B cell (primary cell): ENCODE measurements around the gene SNRNP70. TPM values are rescaled to one million over a fixed set of nuclear protein-coding genes. Genes with fewer than 3 reads are reported as not detected.
A peak's percentile ranks its signal among the peaks of the same experiment; 100 is the strongest.

ENCODE experiments used
- ATAC-seq: fragments of 200-7000 bp; cut with Tn5 transposase; one replicate; pipeline ENCODE4 v1.10.0; 2021; ENCODE audit warnings: low read depth, mild to moderate bottlenecking, moderate number of reproducible peaks, moderate library complexity
- CTCF ChIA-PET: fragments of 350-600 bp; sonication (Branson Sonifier 250); formaldehyde crosslinking; loops from one replicate; lab custom pipeline; 2021; ENCODE audit warnings: antibody characterized with exemption, inconsistent platforms; lab: Charles Lee
- POLR2A ChIA-PET: fragments of 350-600 bp; sonication (Branson Sonifier 250); formaldehyde crosslinking; loops from one replicate; lab custom pipeline; 2021; ENCODE audit warnings: antibody characterized with exemption; lab: Charles Lee
- DNase-seq: peaks from one replicate; pipeline ENCODE4 v3.0.0; 2013
- H2AFZ ChIP-seq: 2 replicates; pipeline ENCODE4 v1.6.1; 2012; ENCODE audit warnings: mild to moderate bottlenecking, low read depth, low read length; ENCODE audit not compliant: insufficient read depth, poor library complexity, severe bottlenecking
- H3K27ac ChIP-seq, 2 donors: 1 replicate in 1 of 2; 2 replicates in 1 of 2; pipeline ENCODE4 v1.5.1; 2012 to 2013; ENCODE audit warnings: low read length in 2 of 2, mild to moderate bottlenecking in 2 of 2, moderate library complexity in 1 of 2
- H3K27me3 ChIP-seq, 4 experiments: fragments of 200-600 bp in 1 of 4; sonication (generic) in 1 of 4; replicated peaks in 1 of 4; 1 replicate in 2 of 4; 2 replicates in 2 of 4; pipeline versions ENCODE4 v1.6.1 to v1.7.0; 2013 to 2016; ENCODE audit warnings: low read length in 3 of 4, mild to moderate bottlenecking in 2 of 4, mixed read lengths in 1 of 4, moderate library complexity in 1 of 4; ENCODE audit not compliant: insufficient read depth in 4 of 4, control insufficient read depth in 3 of 4; ENCODE audit errors: control extremely low read depth in 1 of 4
- H3K36me3 ChIP-seq, 2 experiments: replicated peaks in 1 of 2; 1 replicate in 1 of 2; 2 replicates in 1 of 2; pipeline versions ENCODE4 v1.6.1 to v1.7.1; 2013; ENCODE audit warnings: low read length in 1 of 2; ENCODE audit not compliant: insufficient read depth in 2 of 2, control insufficient read depth in 1 of 2; ENCODE audit errors: control extremely low read depth in 1 of 2, extremely low read depth in 1 of 2
- H3K4me1 ChIP-seq, 2 donors: fragments of 200-600 bp in 1 of 2; sonication (generic) in 1 of 2; 1 replicate in 1 of 2; 2 replicates in 1 of 2; pipeline versions ENCODE4 v1.5.1 to v1.6.1; 2013 to 2017; ENCODE audit warnings: low read length in 2 of 2; ENCODE audit not compliant: control insufficient read depth in 2 of 2, insufficient read depth in 2 of 2
- H3K4me2 ChIP-seq: replicated peaks from 2 replicates; pipeline ENCODE3; 2012; ENCODE audit warnings: mild to moderate bottlenecking, low read depth, low read length; ENCODE audit not compliant: poor library complexity, severe bottlenecking
- H3K4me3 ChIP-seq, 5 experiments: fragments of 200-600 bp in 1 of 5; sonication (generic) in 1 of 5; 1 replicate in 3 of 5; 2 replicates in 2 of 5; pipeline versions ENCODE4 v1.5.1 to v1.7.0; 2011 to 2016; ENCODE audit warnings: low read length in 4 of 5, mild to moderate bottlenecking in 4 of 5, low read depth in 2 of 5, control low read depth in 1 of 5, moderate library complexity in 1 of 5; ENCODE audit not compliant: insufficient read depth in 1 of 5; ENCODE audit errors: control extremely low read depth in 1 of 5, extremely low read depth in 1 of 5
- H3K79me2 ChIP-seq: fragments of 200-600 bp; sonication (generic); one replicate; pipeline ENCODE4 v1.6.0; 2016; ENCODE audit warnings: low read length; ENCODE audit not compliant: control insufficient read depth, insufficient read depth
- H3K9ac ChIP-seq: fragments of 200-600 bp; sonication (generic); 2 replicates; pipeline ENCODE4 v1.6.1; 2017; ENCODE audit warnings: mild to moderate bottlenecking, low read length, moderate library complexity
- H3K9me3 ChIP-seq, 3 donors: one replicate each; pipeline versions ENCODE4 v1.6.1 to v1.7.1; 2013; ENCODE audit warnings: low read length in 2 of 3; ENCODE audit not compliant: control insufficient read depth in 2 of 3, insufficient read depth in 1 of 3; ENCODE audit errors: control extremely low read depth in 1 of 3
- H4K20me1 ChIP-seq: 2 replicates; pipeline ENCODE4 v1.6.0; 2012; ENCODE audit warnings: mild to moderate bottlenecking, low read length; ENCODE audit not compliant: insufficient read depth, control insufficient read depth, poor library complexity, severe bottlenecking
- H3K27ac Mint-ChIP-seq: one replicate; pipeline ENCODE4 v1.8.0; 2021; ENCODE audit warnings: mixed read lengths
- H3K27me3 Mint-ChIP-seq: one replicate; pipeline ENCODE4 v1.8.0; 2021; ENCODE audit warnings: mixed read lengths
- H3K4me1 Mint-ChIP-seq: one replicate; pipeline ENCODE4 v1.8.0; 2021; ENCODE audit warnings: mixed read lengths
- H3K4me3 Mint-ChIP-seq: one replicate; pipeline ENCODE4 v1.8.0; 2021; ENCODE audit warnings: mixed read lengths
- H3K9me3 Mint-ChIP-seq: one replicate; pipeline ENCODE4 v1.8.0; 2022; ENCODE audit warnings: mixed read lengths; ENCODE audit not compliant: insufficient read depth
- CTCF ChIP-seq: fragments of 200-600 bp; IDR thresholded peaks from one replicate; pipeline ENCODE4 v1.8.0; 2022; ENCODE audit warnings: antibody characterized with exemption, mild to moderate bottlenecking
- EZH2 ChIP-seq: IDR thresholded peaks from 2 replicates; pipeline ENCODE4 v1.6.1; 2012; ENCODE audit warnings: borderline replicate concordance, low read depth, mild to moderate bottlenecking, moderate library complexity, low read length; ENCODE audit not compliant: insufficient read depth, poor library complexity, severe bottlenecking
- WGBS: methylation state at CpG from one replicate; pipeline ENCODE4 v1.1.5; 2013; ENCODE audit warnings: missing lambda C conversion rate; ENCODE audit not compliant: insufficient coverage; 5-methylcytosine and 5-hydroxymethylcytosine counted together
- intact Hi-C: fragments of 100-400 bp; cut with micrococcal nuclease; formaldehyde crosslinking; loops from one replicate; pipeline ENCODE4 v1.10.0; 2022
- polyA plus RNA-seq: library from polyadenylated mRNA; depleted of rRNA; stranded (reverse); fragments of >200 nt; gene quantifications from 2 replicates; pipeline ENCODE4 v1.2.3, GENCODE V29; 2012
- total RNA-seq, 2 donors: library from RNA; stranded (reverse); fragments of 120-200 nt in 1 of 2; gene quantifications; 1 replicate in 1 of 2; 2 replicates in 1 of 2; pipeline versions ENCODE4 v1.2.3 to v1.2.4, GENCODE V29; 2013 to 2022

Gene SNRNP70
- total and polyA plus RNA-seq, 2 donors (not counting 1 experiment from before 2014, with no cell fraction given), result 598 to 954 TPM

- peaks cover 1% of the 10 kb centered on the region for H3K9me3 Mint-ChIP-seq
- H3K9ac ChIP-seq, result no peak overlapping the region
- ATAC-seq (no peak), DNase-seq (no peak)
- no peak overlapping the region for H3K4me2 ChIP-seq
- 93% methylated on average over 9 of the region's 9 CpGs for WGBS
- no peak overlapping the region for H3K4me3 Mint-ChIP-seq
- no peak overlapping the region for H3K27ac ChIP-seq
- intact Hi-C loops, result no loop called here
- H3K4me1 ChIP-seq, result peaks cover 7 to 21% of the 10 kb centered on the region in 2 donors
- peaks cover 72% of the 10 kb centered on the region for H3K27me3 Mint-ChIP-seq
- H3K27me3 ChIP-seq, result peaks cover 0 to 73% (median 35%) of the 10 kb centered on the region in 4 experiments
- H3K4me3 ChIP-seq, result no peak overlapping the region
- TF ChIP-seq EZH2 (no peak), CTCF (no peak)
- ChIA-PET CTCF (interaction anchor here (1.0 to 1.3 kb wide), 2 partner anchors 29 to 36 kb away, joined by 4 read pairs; no protein-coding TSS in a partner anchor), POLR2A (no interaction called here)
- no peaks in the 10 kb centered on the region for H3K79me2 ChIP-seq
- H2AFZ ChIP-seq, result no peak overlapping the region
- peaks cover 15% of the 10 kb centered on the region for H3K4me1 Mint-ChIP-seq
- H3K27ac Mint-ChIP-seq, result no peak overlapping the region
- no peaks in the 10 kb centered on the region for H3K36me3 ChIP-seq
- H4K20me1 ChIP-seq, result no peaks in the 10 kb centered on the region
- peaks cover 0 to 20% (median 0%) of the 10 kb centered on the region in 3 donors for H3K9me3 ChIP-seq
These were observed 16.2 kb upstream of the SNRNP70 start for GRCh38 chr19:49069026-49069425.

GRCh38 chr19:49070416-49070815 lies 14.8 kb upstream of the SNRNP70 start:
- ChIA-PET CTCF (interaction anchor here (0.8 to 1.5 kb wide), 3 partner anchors 12 to 138 kb away, joined by 3 to 5 read pairs (median 3); no protein-coding TSS in a partner anchor), POLR2A (interaction anchor here (0.5 kb wide), 1 partner anchor 255 kb away, joined by 3 read pairs; no protein-coding TSS in a partner anchor)
- no peak overlapping the region for H3K4me3 ChIP-seq

More at GRCh38 chr19:49070416-49070815, 14.8 kb upstream of the SNRNP70 start:
- H2AFZ ChIP-seq, result no peak overlapping the region
- WGBS, result 93% methylated on average over 21 of the region's 21 CpGs
- Mint-ChIP-seq H3K4me3 (peak overlapping the region; percentile 26), H3K27ac (no peak overlapping the region), H3K9me3 (peaks cover 1% of the 10 kb centered on the region), H3K4me1 (peaks cover 14% of the 10 kb centered on the region), H3K27me3 (peaks cover 77% of the 10 kb centered on the region)
- H3K36me3 ChIP-seq, result no peaks in the 10 kb centered on the region
- TF ChIP-seq CTCF (no peak), EZH2 (no peak)
- DNase-seq (no peak), ATAC-seq (no peak)
- H3K27ac ChIP-seq, result no peak overlapping the region
- H4K20me1 ChIP-seq, result no peaks in the 10 kb centered on the region
- H3K4me1 ChIP-seq, result peaks cover 7 to 16% of the 10 kb centered on the region in 2 donors
- H3K9me3 ChIP-seq, result peaks cover 0 to 20% (median 0%) of the 10 kb centered on the region in 3 donors
- intact Hi-C loops, result no loop called here
- peaks cover 0 to 72% (median 31%) of the 10 kb centered on the region in 4 experiments for H3K27me3 ChIP-seq
- H3K9ac ChIP-seq, result no peak overlapping the region
- no peak overlapping the region for H3K4me2 ChIP-seq
- no peaks in the 10 kb centered on the region for H3K79me2 ChIP-seq
